Ascending aorta (tissue), 2 donors: Measurements from ENCODE around the gene NFIL3. TPM values are rescaled to one million over a fixed set of nuclear protein-coding genes. Genes with fewer than 3 reads are reported as not detected.
A peak's percentile ranks its signal among the peaks of the same experiment; 100 is the strongest.
"Not testable (repeated sequence)": the region's sequence is repeated elsewhere in the genome, so short reads cannot be mapped to it uniquely, and the experiment has no call there.

Experiments
- DNase-seq, 2 donors: peaks; one replicate each; pipeline ENCODE4 v3.0.0-alpha.2; 2019; ENCODE audit warnings: low spot score in 2 of 2
- H3K27ac ChIP-seq, 2 donors: fragments of 200-600 bp; sonication (generic); one replicate each; pipeline ENCODE4 v1.5.1; 2016 to 2017; ENCODE audit warnings: mild to moderate bottlenecking in 1 of 2
- H3K27me3 ChIP-seq: fragments of 200-600 bp; sonication (generic); one replicate; pipeline ENCODE4 v1.5.1; 2017
- H3K36me3 ChIP-seq, 2 donors: fragments of 200-600 bp; sonication (generic); one replicate each; pipeline ENCODE4 v1.5.1; 2016
- H3K4me1 ChIP-seq, 2 donors: fragments of 200-600 bp; sonication (generic); one replicate each; pipeline ENCODE4 v1.5.1; 2016 to 2017; ENCODE audit warnings: mild to moderate bottlenecking in 1 of 2
- H3K4me3 ChIP-seq, 2 donors: fragments of 200-600 bp; sonication (generic); one replicate each; pipeline ENCODE4 v1.5.1; 2016 to 2017; ENCODE audit warnings: mild to moderate bottlenecking in 1 of 2
- H3K9me3 ChIP-seq, 2 donors: fragments of 200-600 bp; sonication (generic); one replicate each; pipeline ENCODE4 v1.5.1; 2016
- CTCF ChIP-seq, 3 experiments: fragments of 200-600 bp in 2 of 3; fragments of 450-650 bp in 1 of 3; sonication (generic) in 2 of 3; IDR thresholded peaks; one replicate each; pipeline ENCODE4 v1.5.1; 2016 to 2019; ENCODE audit warnings: antibody characterized with exemption in 3 of 3, mild to moderate bottlenecking in 1 of 3, moderate library complexity in 1 of 3
- intact Hi-C: fragments of 100-400 bp; cut with DNase I; formaldehyde crosslinking; loops from one replicate; pipeline ENCODE4 v1.15.1; 2023
- total RNA-seq: library from RNA; depleted of rRNA; stranded (reverse); fragments of >200 nt; gene quantifications from one replicate; pipeline ENCODE4 v1.1.0, GENCODE V29; 2016

NFIL3 gene, protein sequence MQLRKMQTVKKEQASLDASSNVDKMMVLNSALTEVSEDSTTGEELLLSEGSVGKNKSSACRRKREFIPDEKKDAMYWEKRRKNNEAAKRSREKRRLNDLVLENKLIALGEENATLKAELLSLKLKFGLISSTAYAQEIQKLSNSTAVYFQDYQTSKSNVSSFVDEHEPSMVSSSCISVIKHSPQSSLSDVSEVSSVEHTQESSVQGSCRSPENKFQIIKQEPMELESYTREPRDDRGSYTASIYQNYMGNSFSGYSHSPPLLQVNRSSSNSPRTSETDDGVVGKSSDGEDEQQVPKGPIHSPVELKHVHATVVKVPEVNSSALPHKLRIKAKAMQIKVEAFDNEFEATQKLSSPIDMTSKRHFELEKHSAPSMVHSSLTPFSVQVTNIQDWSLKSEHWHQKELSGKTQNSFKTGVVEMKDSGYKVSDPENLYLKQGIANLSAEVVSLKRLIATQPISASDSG
- 27.5 TPM for total RNA-seq

- no peak for TF ChIP-seq CTCF (IDR thresholded peaks at IDR 0.05)
- DNase-seq, result peak; percentile 35 to 89
- Histone ChIP-seq H3K27me3 (no peaks in the 10 kb centered on the region), H3K9me3 (no peaks in the 10 kb centered on the region), H3K27ac (peak within 1 kb of the TSS; percentile 96 to 99), H3K36me3 (no peaks in the 10 kb centered on the region), H3K4me3 (peak within 1 kb of the TSS; percentile 83 to 86), H3K4me1 (peaks cover 0 to 20% of the 10 kb centered on the region in 2 donors)
- intact Hi-C loops, result loop anchor here (1.0 to 10.0 kb wide), 8 partner anchors 59 to 1319 kb away; no protein-coding TSS in a partner anchor
Measured at GRCh38 chr9:91423785-91424402, at the start of gene NFIL3. NFIL3 (minus strand) TSS chr9:91423832; CDS start chr9:91410734, 13,098 bp downstream.

- H3K4me1 ChIP-seq, H3K9me3 ChIP-seq, H3K4me3 ChIP-seq, H3K27ac ChIP-seq, intact Hi-C loops, H3K27me3 ChIP-seq, DNase-seq, H3K36me3 ChIP-seq: not testable (repeated sequence)
Measured at GRCh38 chr9:91471524-91471923, 47.9 kb upstream of the NFIL3 start.

DNA sequence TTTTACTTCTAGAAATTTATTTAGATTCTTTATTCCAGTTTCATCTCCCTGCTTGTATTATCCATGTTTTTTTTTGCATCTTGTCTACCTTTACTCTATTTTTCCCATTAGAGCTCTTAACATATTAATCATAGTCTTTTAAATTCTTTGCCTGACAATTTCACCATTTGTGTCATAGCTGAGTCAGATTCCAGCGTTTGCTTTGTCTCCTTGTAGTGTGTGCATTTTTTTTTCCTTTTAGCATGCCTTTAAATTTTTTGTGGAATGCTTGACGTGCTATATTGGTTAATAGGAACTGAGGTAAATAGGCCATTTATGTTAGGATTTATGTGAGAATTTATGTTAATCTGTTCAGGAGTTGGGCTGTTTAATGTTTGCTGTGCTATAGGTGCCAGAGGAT lies 41.8 kb upstream of the NFIL3 start:
- Histone ChIP-seq H3K27ac (no peak overlapping the region), H3K36me3 (no peaks in the 10 kb centered on the region), H3K4me1 (no peaks in the 10 kb centered on the region), H3K27me3 (no peaks in the 10 kb centered on the region), H3K4me3 (no peak overlapping the region), H3K9me3 (peaks cover 0 to 9% of the 10 kb centered on the region in 2 donors)
- TF ChIP-seq CTCF (IDR thresholded peaks at IDR 0.05), result no peak
- intact Hi-C loops, result no loop called here
- no peak for DNase-seq

- intact Hi-C loops, result no loop called here
- no peak for TF ChIP-seq CTCF (IDR thresholded peaks at IDR 0.05)
- DNase-seq, result no peak
- Histone ChIP-seq H3K4me3 (no peak overlapping the region), H3K27me3 (no peaks in the 10 kb centered on the region), H3K4me1 (no peaks in the 10 kb centered on the region), H3K9me3 (no peaks in the 10 kb centered on the region), H3K36me3 (no peaks in the 10 kb centered on the region), H3K27ac (no peak overlapping the region)
Measured at GRCh38 chr9:91458906-91459305, 35.3 kb upstream of the NFIL3 start.

GRCh38 chr9:91452844-91453243 lies 29.2 kb upstream of the NFIL3 start:
- no peak overlapping the region for H3K27ac ChIP-seq
- no peaks in the 10 kb centered on the region for H3K36me3 ChIP-seq
- H3K4me1 ChIP-seq, result no peaks in the 10 kb centered on the region
- no peaks in the 10 kb centered on the region for H3K9me3 ChIP-seq
- no peaks in the 10 kb centered on the region for H3K27me3 ChIP-seq
- H3K4me3 ChIP-seq, result no peak overlapping the region
- DNase-seq, result no peak
- no peak for TF ChIP-seq CTCF (IDR thresholded peaks at IDR 0.05)
- intact Hi-C loops, result no loop called here
